HG03095 (cell line): ENCODE results near the gene MCRIP2.

Source experiments
- ATAC-seq: cut with Tn5 transposase; IDR thresholded peaks from one replicate; pipeline ENCODE4 v1.9.1; 2021; ENCODE audit warnings: moderate library complexity; ENCODE audit not compliant: unreplicated experiment

Gene MCRIP2

GRCh38 chr16:616733-617586 lies 24.7 kb upstream of the MCRIP2 start:
- no peak for ATAC-seq

DNA sequence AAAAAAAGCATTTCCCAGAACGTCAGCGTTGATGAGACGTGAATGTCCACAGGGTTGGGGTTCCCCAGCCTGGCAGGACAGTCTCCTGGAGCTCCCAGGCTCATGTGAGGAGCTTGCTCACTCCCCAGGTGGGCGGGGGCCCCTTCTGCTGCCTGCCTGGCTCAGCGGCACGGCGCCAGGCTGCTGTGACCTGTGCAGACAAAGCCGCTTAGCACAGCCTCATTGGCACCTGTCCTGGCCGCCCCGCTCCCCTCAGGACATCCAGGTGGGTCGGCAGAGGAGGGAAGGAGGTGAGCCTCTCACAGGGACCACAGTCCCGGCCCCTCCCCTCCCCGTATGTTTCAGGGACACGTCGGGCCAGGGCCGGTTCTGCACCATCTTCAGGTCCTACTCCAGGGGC lies 23.8 kb upstream of the MCRIP2 start:
- no peak for ATAC-seq

DNA sequence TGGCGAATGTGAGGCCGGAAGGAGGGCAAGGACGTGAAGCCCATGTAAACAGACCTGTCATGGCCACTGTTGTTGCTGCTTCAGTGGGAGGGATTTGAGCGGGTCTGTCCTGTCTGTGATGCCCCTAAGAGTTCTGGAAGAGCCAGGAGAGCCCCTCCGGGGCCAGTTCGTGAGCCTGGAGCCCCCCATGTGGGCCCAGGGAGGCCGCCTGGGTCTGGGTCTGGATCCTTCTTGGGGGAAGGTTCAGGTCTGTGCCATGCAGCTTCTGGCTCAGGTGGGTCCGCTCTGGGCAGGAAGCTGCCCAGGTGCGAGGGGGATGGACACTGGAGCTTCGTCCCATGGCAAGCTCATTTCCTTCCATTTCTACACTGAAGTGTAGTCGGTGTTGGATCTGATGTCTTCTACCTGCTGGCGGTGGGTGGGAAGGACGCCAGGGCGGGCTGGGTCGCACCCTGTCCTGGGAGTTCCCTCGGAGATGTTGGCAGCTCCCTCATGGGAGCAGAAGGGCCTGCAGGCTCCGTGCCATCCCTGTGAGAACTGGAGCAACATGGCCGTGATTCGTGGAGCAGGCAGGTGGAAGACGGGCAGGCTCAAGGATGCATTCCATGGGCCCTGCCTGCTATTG lies 22.0 kb upstream of the MCRIP2 start:
- ATAC-seq: no peak

GRCh38 chr16:620700-621525 lies 20.7 kb upstream of the MCRIP2 start:
- no peak for ATAC-seq

GRCh38 chr16:621526-622105 lies 20.0 kb upstream of the MCRIP2 start:
- ATAC-seq: no peak

GRCh38 chr16:622920-623280 lies 18.7 kb upstream of the MCRIP2 start:
- no peak for ATAC-seq

DNA sequence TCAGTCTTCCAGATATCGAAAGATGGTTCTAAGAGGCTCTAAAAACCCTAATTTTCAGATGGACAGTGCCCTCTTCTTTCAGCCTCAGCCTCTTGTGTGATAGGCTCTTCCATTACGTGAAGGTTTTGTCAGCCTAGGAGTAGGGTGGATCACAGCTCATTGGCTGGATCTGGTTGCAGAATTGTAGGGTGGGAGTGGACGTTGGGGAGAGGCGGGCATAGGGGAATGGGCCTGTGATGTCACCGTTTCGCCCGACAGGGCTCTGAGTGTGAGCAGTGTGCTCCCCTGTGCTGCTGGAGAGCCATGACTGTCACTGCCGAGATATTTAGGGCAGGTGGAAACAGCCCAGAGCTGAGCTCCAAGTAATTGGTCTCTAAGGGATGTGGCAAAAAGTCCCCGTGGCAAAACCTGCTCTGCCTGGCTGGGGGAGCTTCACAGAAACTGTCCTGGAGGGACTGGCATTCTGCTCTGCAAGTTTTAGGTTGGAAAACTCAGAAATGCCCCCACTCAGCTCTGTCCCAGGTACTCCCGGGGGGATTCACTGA lies 17.0 kb upstream of the MCRIP2 start:
- ATAC-seq: no peak

DNA sequence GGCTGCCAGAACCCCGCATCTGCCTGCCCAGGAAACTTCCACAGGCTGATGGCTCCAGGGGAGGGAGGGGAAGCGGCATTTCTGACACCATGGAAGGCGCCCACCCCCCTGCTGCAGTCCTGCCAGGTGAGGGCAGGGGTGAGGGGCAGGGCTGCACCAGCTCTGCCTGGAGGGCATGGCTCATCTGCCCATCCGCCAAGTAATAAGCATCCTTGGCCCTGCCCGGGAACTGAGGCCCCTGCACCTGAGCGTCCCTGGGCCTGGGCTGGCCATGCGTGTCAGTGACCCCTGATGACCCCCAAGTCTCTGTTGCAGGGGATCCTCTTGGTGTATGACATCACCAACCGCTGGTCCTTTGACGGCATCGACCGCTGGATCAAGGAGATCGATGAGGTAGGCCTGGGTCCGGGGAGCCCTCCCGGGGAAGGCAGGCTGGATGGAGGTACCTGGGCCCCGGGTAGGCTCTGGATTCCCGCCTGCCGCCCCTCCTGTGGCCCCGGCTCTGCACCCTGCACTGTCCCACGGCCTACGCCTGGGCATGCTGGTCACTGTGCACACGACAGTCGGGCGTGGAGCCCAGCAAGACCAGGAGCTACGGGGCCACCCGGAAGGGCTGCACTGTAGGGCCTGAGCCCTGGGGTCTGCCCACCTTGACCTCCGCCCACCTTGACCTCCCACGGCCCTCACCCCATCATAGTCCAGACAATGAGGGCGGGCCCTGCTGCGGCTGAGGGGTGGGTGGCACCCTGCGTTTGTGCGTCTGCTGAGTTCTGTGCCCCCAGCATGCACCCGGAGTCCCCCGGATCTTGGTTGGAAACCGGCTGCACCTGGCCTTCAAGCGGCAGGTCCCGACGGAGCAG lies 16.3 kb upstream of the MCRIP2 start:
- ATAC-seq: no peak

GRCh38 chr16:625977-626765 lies 15.5 kb upstream of the MCRIP2 start:
- ATAC-seq: no peak

DNA sequence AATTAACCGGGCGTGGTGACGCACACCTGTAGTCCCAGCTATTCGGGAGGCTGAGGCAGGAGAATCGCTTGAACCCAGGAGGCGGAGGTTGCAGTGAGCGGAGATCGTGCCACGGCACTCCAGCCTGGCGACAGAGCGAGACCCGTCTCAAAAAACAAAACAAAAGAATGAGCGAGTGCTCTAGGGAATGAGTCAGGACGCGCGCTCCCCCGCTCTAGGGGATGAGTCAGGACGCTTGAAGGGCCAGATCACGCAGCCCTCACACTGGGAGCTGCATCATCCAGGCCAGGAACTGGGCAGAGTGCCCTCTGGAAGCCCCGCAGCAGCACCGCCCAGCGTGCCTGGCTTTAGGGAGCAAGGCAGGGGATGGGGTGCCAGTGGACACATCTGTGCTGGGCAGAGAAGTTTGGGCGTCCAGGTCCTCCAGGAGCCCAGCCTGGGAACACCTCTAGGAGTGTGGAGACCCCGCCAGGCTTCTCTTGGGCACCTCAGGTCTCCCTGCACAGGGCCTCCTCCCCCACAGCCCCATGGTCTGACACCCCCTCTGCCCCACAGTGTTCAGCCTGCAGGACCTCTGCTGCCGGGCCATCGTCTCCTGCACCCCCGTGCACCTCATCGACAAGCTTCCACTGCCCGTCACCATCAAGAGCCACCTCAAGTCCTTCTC lies 14.7 kb upstream of the MCRIP2 start:
- no peak for ATAC-seq

GRCh38 chr16:627454-628239 lies 14.0 kb upstream of the MCRIP2 start:
- no peak for ATAC-seq

- ATAC-seq: no peak
Observed at GRCh38 chr16:628321-629061, 13.1 kb upstream of the MCRIP2 start.

- no peak for ATAC-seq
Observed at GRCh38 chr16:629185-629832, 12.3 kb upstream of the MCRIP2 start.

DNA sequence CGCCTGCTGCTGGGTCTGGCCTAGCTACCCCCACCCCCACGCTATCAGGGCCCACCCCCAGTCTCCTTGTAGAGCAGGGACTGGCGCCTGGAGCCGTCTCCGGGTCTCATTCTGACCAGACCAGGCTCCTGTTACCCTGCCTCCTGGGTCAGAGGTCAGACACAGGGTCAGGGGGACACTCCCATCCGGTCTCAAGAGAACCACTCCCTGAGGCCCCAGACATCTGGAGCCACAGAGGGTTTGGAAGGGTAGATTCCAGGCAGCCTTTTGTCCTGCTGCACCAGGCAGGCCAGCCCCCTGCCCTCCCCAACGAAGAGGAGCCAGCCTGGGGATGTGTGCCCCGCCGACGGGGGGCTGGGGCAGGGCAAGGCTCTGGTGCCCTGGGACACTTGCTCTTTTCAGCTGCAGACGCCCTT lies 11.8 kb upstream of the MCRIP2 start:
- ATAC-seq: no peak

- no peak for ATAC-seq
Observed at GRCh38 chr16:630249-630814, 11.3 kb upstream of the MCRIP2 start.

GRCh38 chr16:630815-631405 lies 10.7 kb upstream of the MCRIP2 start, which contains the start of gene WFIKKN1:
Gene WFIKKN1, plus strand, starts transcription at chr16:630985. Its CDS starts 269 bp downstream, at chr16:631254.
- ATAC-seq: no peak
